Measurements from ENCODE around the gene ATP6V1F. TPM values are rescaled to one million over a fixed set of nuclear protein-coding genes. Genes with fewer than 3 reads are reported as not detected.

The ATP6V1F gene
- polyA plus RNA-seq, 3 donors = 327 to 593 (median 511) TPM

DNA sequence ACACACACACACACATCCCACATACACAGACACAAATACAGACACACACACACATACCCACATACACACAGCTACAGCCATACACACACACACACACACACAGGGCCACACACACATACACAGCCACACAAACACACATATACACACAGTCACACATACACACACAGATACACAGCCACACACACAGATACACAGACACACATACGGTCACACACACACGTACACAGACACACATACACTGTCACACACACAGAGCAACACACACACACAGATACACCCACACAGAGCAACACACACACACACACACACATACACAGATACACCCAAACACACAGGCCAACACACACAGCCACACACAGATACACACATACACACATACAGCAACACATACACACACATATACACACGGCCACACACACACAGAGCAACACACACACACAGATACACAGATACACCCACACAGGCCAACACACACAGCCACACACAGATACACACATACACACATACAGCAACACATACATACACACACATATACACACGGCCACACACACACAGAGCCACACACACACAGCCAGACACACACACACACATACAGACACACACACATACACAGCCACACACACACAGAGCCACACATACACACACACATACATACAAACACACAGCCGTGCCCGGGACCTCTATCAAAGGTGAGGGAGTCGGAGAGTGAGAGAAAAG, 25.5 kb downstream of the ATP6V1F start:
- Mint-ChIP-seq H3K4me1 (peaks cover 3% of the 10 kb centered on the region), H3K4me3 (no peak overlapping the region), H3K27ac (no peak overlapping the region), H3K36me3 (peaks cover 0 to 2% of the 10 kb centered on the region in 2 donors), H3K9me3 (peaks cover 0 to 8% (median 2%) of the 10 kb centered on the region in 7 donors), H3K27me3 (ENCODE audit: low read depth in 3 of 3) (peaks cover 22 to 39% (median 32%) of the 10 kb centered on the region in 3 donors)
- DNase-seq = no peak
- peaks cover 11 to 36% of the 10 kb centered on the region in 2 donors for H3K27me3 ChIP-seq (ENCODE audit: control insufficient read depth in 2 of 2, insufficient read depth in 2 of 2, low read length in 2 of 2)
- no peaks in the 10 kb centered on the region for H3K36me3 ChIP-seq (replicated peaks in 1 of 2; ENCODE audit: control insufficient read depth in 1 of 2, insufficient read depth in 2 of 2, low read length in 2 of 2)
- H3K4me1 ChIP-seq (ENCODE audit: control insufficient read depth in 1 of 2, insufficient read depth in 2 of 2, low read length in 2 of 2) = peaks cover 5 to 8% of the 10 kb centered on the region in 2 donors
- WGBS (ENCODE audit: insufficient coverage) = 87% methylated on average over 4 of the region's 7 CpGs
- H3K9ac ChIP-seq (ENCODE audit: insufficient read depth, low read length, poor library complexity, severe bottlenecking) = no peak overlapping the region
- no peaks in the 10 kb centered on the region for H4K20me1 ChIP-seq (ENCODE audit: insufficient read depth, low read length)
- intact Hi-C loops (cut with micrococcal nuclease) = loop anchor here in 1 of 2 donors (10.0 kb wide), 1 partner anchor 283 kb away; no protein-coding TSS in a partner anchor
- H3K27ac ChIP-seq (ENCODE audit: low read depth in 1 of 2, low read length in 2 of 2) = no peak overlapping the region
- no peak overlapping the region for H2AFZ ChIP-seq (ENCODE audit: insufficient read depth, low read depth, low read length, poor library complexity, severe bottlenecking)
- H3K4me3 ChIP-seq (replicated peaks in 1 of 3; ENCODE audit: low read depth in 2 of 3, low read length in 3 of 3) = no peak overlapping the region
- H3K4me2 ChIP-seq (replicated peaks; ENCODE audit: extremely low read depth, low read length, poor library complexity, severe bottlenecking) = no peak overlapping the region
- TF ChIP-seq, protein P1, sequence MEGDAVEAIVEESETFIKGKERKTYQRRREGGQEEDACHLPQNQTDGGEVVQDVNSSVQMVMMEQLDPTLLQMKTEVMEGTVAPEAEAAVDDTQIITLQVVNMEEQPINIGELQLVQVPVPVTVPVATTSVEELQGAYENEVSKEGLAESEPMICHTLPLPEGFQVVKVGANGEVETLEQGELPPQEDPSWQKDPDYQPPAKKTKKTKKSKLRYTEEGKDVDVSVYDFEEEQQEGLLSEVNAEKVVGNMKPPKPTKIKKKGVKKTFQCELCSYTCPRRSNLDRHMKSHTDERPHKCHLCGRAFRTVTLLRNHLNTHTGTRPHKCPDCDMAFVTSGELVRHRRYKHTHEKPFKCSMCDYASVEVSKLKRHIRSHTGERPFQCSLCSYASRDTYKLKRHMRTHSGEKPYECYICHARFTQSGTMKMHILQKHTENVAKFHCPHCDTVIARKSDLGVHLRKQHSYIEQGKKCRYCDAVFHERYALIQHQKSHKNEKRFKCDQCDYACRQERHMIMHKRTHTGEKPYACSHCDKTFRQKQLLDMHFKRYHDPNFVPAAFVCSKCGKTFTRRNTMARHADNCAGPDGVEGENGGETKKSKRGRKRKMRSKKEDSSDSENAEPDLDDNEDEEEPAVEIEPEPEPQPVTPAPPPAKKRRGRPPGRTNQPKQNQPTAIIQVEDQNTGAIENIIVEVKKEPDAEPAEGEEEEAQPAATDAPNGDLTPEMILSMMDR (IDR thresholded peaks at IDR 0.05) = no peak
- H3K9me3 ChIP-seq (replicated peaks in 1 of 2; ENCODE audit: control insufficient read depth in 1 of 2, insufficient read depth in 1 of 2, low read length in 2 of 2) = no peaks in the 10 kb centered on the region
- no peaks in the 10 kb centered on the region for H3K79me2 ChIP-seq (ENCODE audit: insufficient read depth, low read length)

DNA sequence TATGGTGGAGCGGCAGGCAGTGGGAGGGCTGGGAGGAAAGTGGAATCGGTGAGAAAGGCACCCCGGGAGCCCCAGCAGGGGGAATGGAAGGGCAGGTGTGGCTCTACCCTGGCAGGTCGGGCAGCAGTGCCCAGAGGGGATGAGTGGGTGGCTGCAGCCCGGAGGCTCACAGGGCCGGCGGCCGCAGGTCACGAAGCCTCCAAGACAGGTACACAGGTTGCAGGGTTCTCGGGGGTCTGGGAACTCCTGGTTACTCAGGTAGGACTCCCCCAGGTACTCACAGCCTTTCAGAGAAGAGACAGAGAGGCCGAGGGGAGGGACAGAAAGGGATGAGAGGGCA, 26.1 kb downstream of the ATP6V1F start:
- Histone ChIP-seq H4K20me1 (ENCODE audit: insufficient read depth, low read length) (no peaks in the 10 kb centered on the region), H3K36me3 (replicated peaks in 1 of 2; ENCODE audit: control insufficient read depth in 1 of 2, insufficient read depth in 2 of 2, low read length in 2 of 2) (no peaks in the 10 kb centered on the region), H3K4me1 (ENCODE audit: control insufficient read depth in 1 of 2, insufficient read depth in 2 of 2, low read length in 2 of 2) (peaks cover 5 to 8% of the 10 kb centered on the region in 2 donors), H3K27ac (ENCODE audit: low read depth in 1 of 2, low read length in 2 of 2) (no peak overlapping the region), H3K79me2 (ENCODE audit: insufficient read depth, low read length) (no peaks in the 10 kb centered on the region), H3K4me2 (replicated peaks; ENCODE audit: extremely low read depth, low read length, poor library complexity, severe bottlenecking) (no peak overlapping the region), H3K4me3 (replicated peaks in 1 of 3; ENCODE audit: low read depth in 2 of 3, low read length in 3 of 3) (no peak overlapping the region), H3K9ac (ENCODE audit: insufficient read depth, low read length, poor library complexity, severe bottlenecking) (no peak overlapping the region), H3K27me3 (ENCODE audit: control insufficient read depth in 2 of 2, insufficient read depth in 2 of 2, low read length in 2 of 2) (peaks cover 11 to 36% of the 10 kb centered on the region in 2 donors), H2AFZ (ENCODE audit: insufficient read depth, low read depth, low read length, poor library complexity, severe bottlenecking) (no peak overlapping the region), H3K9me3 (replicated peaks in 1 of 2; ENCODE audit: control insufficient read depth in 1 of 2, insufficient read depth in 1 of 2, low read length in 2 of 2) (no peaks in the 10 kb centered on the region)
- Mint-ChIP-seq H3K27me3 (ENCODE audit: low read depth in 3 of 3) (peaks cover 22 to 40% (median 32%) of the 10 kb centered on the region in 3 donors), H3K36me3 (peaks cover 0 to 2% of the 10 kb centered on the region in 2 donors), H3K9me3 (peaks cover 0 to 5% (median 2%) of the 10 kb centered on the region in 7 donors), H3K27ac (no peak overlapping the region), H3K4me3 (no peak overlapping the region), H3K4me1 (peaks cover under 1% of the 10 kb centered on the region)
- intact Hi-C loops (cut with micrococcal nuclease) = loop anchor here in 1 of 2 donors (10.0 kb wide), 1 partner anchor 284 kb away; no protein-coding TSS in a partner anchor
- 93% methylated on average over 8 of the region's 11 CpGs for WGBS (ENCODE audit: insufficient coverage)
- TF ChIP-seq, protein P1 (IDR thresholded peaks at IDR 0.05) = no peak
- no peak for DNase-seq

All from CD14-positive monocyte (primary cell).